Panc1 (cell line): Measurements from ENCODE around the gene BRD1. TPM values are rescaled to one million over a fixed set of nuclear protein-coding genes. Genes with fewer than 3 reads are reported as not detected.

Experiments used
- ATAC-seq: fragments of 200-7000 bp; cut with Tn5 transposase; 2 replicates; pipeline ENCODE4 v1.9.1; 2020; ENCODE audit warnings: mild to moderate bottlenecking, moderate library complexity
- BruUV-seq: library from RNA; stranded (reverse); fragments of 400-500 nt; replicated peaks from 2 replicates; lab custom pipeline; 2021; lab: Mats Ljungman, UMichigan
- CTCF ChIA-PET: fragments of 300-600 bp; sonication (Branson Sonifier 250); formaldehyde crosslinking; loops from one replicate; lab custom pipeline; 2022; ENCODE audit warnings: antibody characterized with exemption; lab: Charles Lee
- POLR2A ChIA-PET: fragments of 300-600 bp; sonication (Branson Sonifier 250); formaldehyde crosslinking; loops from one replicate; lab custom pipeline; 2022; ENCODE audit warnings: antibody characterized with exemption; lab: Charles Lee
- DNase-seq: peaks from one replicate; pipeline ENCODE4 v3.0.0-alpha.2; 2010; ENCODE audit warnings: low read depth, low spot score
- H3K27ac ChIP-seq: 2 replicates; pipeline ENCODE4 v1.5.1; 2011; ENCODE audit warnings: mild to moderate bottlenecking, low read length, inconsistent platforms
- H3K27me3 ChIP-seq: fragments of 200-500 bp; sonication (Bioruptor generic); 2 replicates; pipeline ENCODE4 v1.6.0; 2014; ENCODE audit warnings: low read length, inconsistent platforms; ENCODE audit not compliant: control insufficient read depth, insufficient read depth
- H3K36me3 ChIP-seq: fragments of 200-500 bp; sonication (Bioruptor generic); 2 replicates; pipeline ENCODE4 v1.5.1; 2014; ENCODE audit warnings: inconsistent platforms, mild to moderate bottlenecking, low read length, moderate library complexity; ENCODE audit not compliant: control insufficient read depth, insufficient read depth
- H3K4me1 ChIP-seq: 2 replicates; pipeline ENCODE4 v1.5.1; 2011; ENCODE audit warnings: inconsistent platforms, mild to moderate bottlenecking, low read length, moderate library complexity; ENCODE audit not compliant: control insufficient read depth, insufficient read depth
- H3K4me3 ChIP-seq, 2 experiments: 2 replicates each; pipeline ENCODE4 v1.5.1; 2011 to 2012; ENCODE audit warnings: low read depth in 2 of 2, low read length in 2 of 2, mild to moderate bottlenecking in 2 of 2, inconsistent platforms in 1 of 2, moderate library complexity in 1 of 2
- H3K9me3 ChIP-seq: fragments of 200-500 bp; sonication (Bioruptor generic); 2 replicates; pipeline ENCODE4 v1.5.1; 2014; ENCODE audit warnings: low read depth, mild to moderate bottlenecking, inconsistent platforms, low read length, moderate library complexity; ENCODE audit not compliant: control insufficient read depth, insufficient read depth
- CTCF ChIP-seq: fragments of 450-650 bp; IDR thresholded peaks from 2 replicates; pipeline ENCODE4 v1.5.1; 2017; ENCODE audit warnings: mild to moderate bottlenecking
- POLR2AphosphoS5 ChIP-seq: IDR thresholded peaks from 2 replicates; pipeline ENCODE4 v1.6.1; 2012; ENCODE audit warnings: mild to moderate bottlenecking, low read depth, low read length, moderate library complexity
- REST ChIP-seq, 2 experiments: IDR thresholded peaks; 2 replicates each; pipeline ENCODE4 v1.6.1; 2011 to 2012; ENCODE audit warnings: low read depth in 2 of 2, control low read depth in 1 of 2, low read length in 1 of 2, mild to moderate bottlenecking in 1 of 2, moderate library complexity in 1 of 2; ENCODE audit not compliant: insufficient read depth in 1 of 2
- SIN3A ChIP-seq: IDR thresholded peaks from 2 replicates; pipeline ENCODE4 v1.6.1; 2012; ENCODE audit warnings: low read depth, mild to moderate bottlenecking, low read length, moderate library complexity, borderline replicate concordance; ENCODE audit not compliant: insufficient read depth
- TCF7L2 ChIP-seq: IDR thresholded peaks from 2 replicates; pipeline ENCODE4 v1.6.1; 2011; ENCODE audit warnings: mild to moderate bottlenecking, low read depth, low read length, inconsistent platforms
- in situ Hi-C: cut with HindIII; loops from 2 replicates; pipeline ENCODE4 v1.10.0; 2016; ENCODE audit warnings: low sequenced_read_pairs, low pct_unique_long_range_greater_than_20kb
- intact Hi-C: fragments of 100-400 bp; cut with micrococcal nuclease; formaldehyde crosslinking; loops from one replicate; pipeline ENCODE4 v1.10.0; 2022; ENCODE audit not compliant: unreplicated experiment
- total RNA-seq: library from RNA; stranded (reverse); gene quantifications from one replicate; pipeline ENCODE4 v1.2.1, GENCODE V29; 2021; ENCODE audit not compliant: unreplicated experiment

The BRD1 gene
- total RNA-seq, 1 experiment from 2014 or later = 24.0 TPM

DNA sequence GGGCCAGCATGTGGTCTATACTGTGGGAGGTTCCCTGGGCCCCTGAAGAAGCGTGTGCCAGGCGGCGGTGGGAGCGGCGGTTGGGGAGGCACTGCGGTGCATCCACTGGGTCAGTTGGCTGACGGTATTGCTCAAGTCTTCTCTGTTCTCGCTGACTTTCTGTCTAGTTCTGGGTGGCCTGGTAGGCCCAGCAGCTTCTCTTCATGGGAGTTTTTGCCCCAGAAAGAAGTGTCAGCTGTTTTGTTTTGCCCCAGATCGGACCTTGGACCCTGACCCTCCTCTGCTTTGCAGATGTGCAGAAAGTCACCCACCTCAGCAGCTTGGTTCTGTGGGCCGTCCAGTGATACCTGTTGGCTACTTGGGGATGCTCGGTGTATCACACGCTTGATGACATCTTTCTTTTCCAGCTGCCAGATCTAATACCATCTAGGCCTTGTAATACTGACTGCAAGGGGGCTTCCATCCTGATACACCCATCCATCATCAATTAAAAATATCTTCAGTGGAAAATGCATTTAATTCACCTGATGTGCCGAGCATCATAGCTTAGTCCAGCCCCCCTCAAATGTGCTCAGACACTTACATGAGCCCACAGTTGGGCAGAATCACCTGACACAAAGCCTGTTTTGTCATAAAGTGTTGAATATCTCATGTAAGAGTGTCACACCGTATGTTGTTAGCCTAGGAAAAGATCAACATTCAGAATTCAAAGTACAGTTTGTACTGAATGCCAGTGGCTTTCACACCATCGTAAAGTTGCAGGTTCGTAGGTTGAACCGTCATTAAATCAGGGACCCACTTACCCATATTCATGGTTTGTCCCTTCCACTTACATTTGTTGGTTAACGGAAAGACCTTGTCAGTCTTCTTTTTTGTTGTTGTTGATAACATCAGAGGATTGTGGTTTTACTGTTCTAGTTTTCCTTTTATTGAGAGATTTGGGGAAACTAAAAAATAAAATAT is 39.9 kb upstream of the BRD1 start:
- POLR2A ChIA-PET = no interaction called here
- no TSS peak for BruUV-seq
- no peak for DNase-seq
- CTCF ChIA-PET = no interaction called here
- no peaks in the 10 kb centered on the region for H3K4me1 ChIP-seq
- no peak for ATAC-seq
- intact Hi-C loops = no loop called here
- no peaks in the 10 kb centered on the region for H3K27me3 ChIP-seq
- H3K4me3 ChIP-seq = no peak overlapping the region
- in situ Hi-C loops = no loop called here
- TF ChIP-seq TCF7L2 = no peak
- TF ChIP-seq CTCF = no peak
- TF ChIP-seq REST (IDR thresholded peaks at IDR 0.05; ENCODE audit: insufficient read depth in 1 of 2, low read depth in 2 of 2, low read length in 1 of 2) = no peak
- TF ChIP-seq POLR2AphosphoS5 = no peak
- no peak for TF ChIP-seq SIN3A
- no peak overlapping the region for H3K27ac ChIP-seq
- H3K36me3 ChIP-seq = no peaks in the 10 kb centered on the region
- H3K9me3 ChIP-seq = peaks cover 13% of the 10 kb centered on the region; the same call in 1 of the 2 replicates

DNA sequence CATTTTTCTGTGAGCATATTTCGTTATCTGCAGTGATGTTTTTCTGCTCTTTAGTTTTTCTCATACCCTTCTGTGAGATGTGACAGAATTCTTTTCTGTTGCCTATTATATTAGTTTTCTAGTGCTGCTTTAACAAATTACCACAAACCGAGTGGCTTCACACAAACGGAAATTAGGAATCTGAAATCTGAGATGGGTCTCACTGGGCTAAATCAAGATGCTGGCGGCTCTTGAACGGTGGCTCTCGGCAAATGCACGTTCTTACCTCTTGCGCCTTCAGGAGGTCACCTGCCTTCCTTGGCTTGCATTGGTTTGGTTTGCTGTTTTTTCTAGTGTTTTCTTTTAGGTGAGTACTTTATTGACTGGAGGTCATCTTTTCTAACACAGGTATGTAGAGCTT is 39.0 kb upstream of the BRD1 start:
- TF ChIP-seq REST (IDR thresholded peaks at IDR 0.05; ENCODE audit: insufficient read depth in 1 of 2, low read depth in 2 of 2, low read length in 1 of 2) (no peak), CTCF (no peak)
- no peak for DNase-seq
- in situ Hi-C loops (no loop called here), intact Hi-C loops (no loop called here)
- peaks cover 13% of the 10 kb centered on the region; the same call in 1 of the 2 replicates for H3K9me3 ChIP-seq
- peaks cover 7% of the 10 kb centered on the region for H3K4me1 ChIP-seq
- H3K4me3 ChIP-seq = no peak overlapping the region
- no TSS peak for BruUV-seq
- ChIA-PET POLR2A (no interaction called here), CTCF (no interaction called here)
- no peaks in the 10 kb centered on the region for H3K27me3 ChIP-seq
- no peak for ATAC-seq
- H3K27ac ChIP-seq = no peak overlapping the region
- no peaks in the 10 kb centered on the region for H3K36me3 ChIP-seq
